ENCODE measurements around the gene LRP1B.

DNA sequence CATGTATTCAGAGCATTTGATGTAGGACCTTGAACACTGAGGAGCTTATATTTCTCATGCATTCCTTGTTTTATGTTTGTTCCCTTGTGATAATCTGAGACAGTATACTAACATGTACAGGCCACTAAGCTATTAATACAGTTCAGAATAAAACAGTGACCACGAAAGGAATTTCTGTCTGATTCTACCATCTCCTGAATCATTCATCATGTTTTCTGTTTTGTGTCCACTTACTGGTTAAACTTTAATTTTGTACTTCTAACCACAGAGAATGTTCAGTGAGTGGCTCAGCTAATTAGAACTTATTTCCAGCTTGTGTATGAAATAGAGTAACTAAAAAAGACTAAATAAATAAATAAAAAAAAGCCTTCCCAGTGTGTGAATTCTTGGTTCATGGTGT lies 110.4 kb downstream of the LRP1B start:
- TF ChIP-seq TCF12 (IDR thresholded peaks at IDR 0.05; ENCODE audit: low read depth, low read length) (no peak), SP1 (IDR thresholded peaks at IDR 0.05; ENCODE audit: low read depth, low read length) (no peak), ATF3 (IDR thresholded peaks at IDR 0.05; ENCODE audit: insufficient read depth, low read depth, low read length) (no peak), CTCF (IDR thresholded peaks at IDR 0.05; ENCODE audit: control extremely low read depth in 1 of 3, insufficient read depth in 1 of 3, low read depth in 1 of 3, low read length in 3 of 3) (no peak), SIX5 (IDR thresholded peaks at IDR 0.05; ENCODE audit: low read depth, low read length) (no peak), POLR2A (IDR thresholded peaks at IDR 0.05; ENCODE audit: control extremely low read depth in 1 of 2, low read depth in 2 of 2, low read length in 2 of 2) (no peak), EP300 (IDR thresholded peaks at IDR 0.05; ENCODE audit: borderline replicate concordance in 1 of 2, low read depth in 2 of 2, low read length in 2 of 2) (no peak), EZH2 (IDR thresholded peaks at IDR 0.05; ENCODE audit: low read depth, low read length, severe bottlenecking) (no peak), CHD1 (IDR thresholded peaks at IDR 0.05; ENCODE audit: low read depth, low read length) (no peak), HDAC6 (IDR thresholded peaks at IDR 0.05; ENCODE audit: low read depth, low read length) (no peak)
- TF ChIP-seq, protein P1, sequence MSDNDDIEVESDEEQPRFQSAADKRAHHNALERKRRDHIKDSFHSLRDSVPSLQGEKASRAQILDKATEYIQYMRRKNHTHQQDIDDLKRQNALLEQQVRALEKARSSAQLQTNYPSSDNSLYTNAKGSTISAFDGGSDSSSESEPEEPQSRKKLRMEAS (IDR thresholded peaks at IDR 0.05) = no peak

All from H1 (cell line).